GM12878 (cell line): ENCODE data around the gene KCNB1. TPM values are rescaled to one million over a fixed set of nuclear protein-coding genes. Genes with fewer than 3 reads are reported as not detected.

Experiments used
- ATAC-seq: fragments of 200-7000 bp; cut with Tn5 transposase; 3 replicates; pipeline ENCODE4 v1.9.1; 2020; ENCODE audit warnings: mild to moderate bottlenecking, moderate library complexity
- BruUV-seq: library from RNA; stranded (reverse); fragments of 400-500 nt; replicated peaks from 2 replicates; lab custom pipeline; 2021; lab: Mats Ljungman, UMichigan
- CTCF ChIA-PET: fragments of 300-600 bp; sonication (Branson Sonifier 250); formaldehyde crosslinking; extraction: SDS; loops from one replicate; lab custom pipeline; 2021; ENCODE audit warnings: inconsistent platforms; lab: Yijun Ruan, JAX
- POLR2A ChIA-PET: fragments of 350-600 bp; formaldehyde crosslinking; extraction: SDS; loops from one replicate; lab custom pipeline; 2021; ENCODE audit warnings: inconsistent platforms; lab: Charles Lee
- RAD21 ChIA-PET: fragments of 300-600 bp; sonication (Branson Sonifier 250); formaldehyde crosslinking; loops from one replicate; lab custom pipeline; 2023; ENCODE audit warnings: antibody characterized with exemption; ENCODE audit not compliant: unreplicated experiment; lab: Charles Lee
- SMC1A ChIA-PET: fragments of 300-600 bp; sonication (Branson Sonifier 250); formaldehyde crosslinking; loops from one replicate; lab custom pipeline; 2023; ENCODE audit not compliant: unreplicated experiment, uncharacterized antibody; lab: Charles Lee
- DNase-seq: peaks from one replicate; pipeline ENCODE4 v3.0.0-alpha.2; 2011; ENCODE audit warnings: low read depth, low spot score
- FAIRE-seq: peaks from 3 replicates; lab custom pipeline; 2011; peaks lifted over from hg19 to GRCh38; lab: Jason Lieb, UNC
- H2AFZ ChIP-seq: 2 replicates; pipeline ENCODE4 v1.6.0; 2011; ENCODE audit warnings: low read depth, low read length, control low read depth; ENCODE audit not compliant: control insufficient read depth
- H3K27ac ChIP-seq: 2 replicates; pipeline ENCODE4 v1.5.1; 2011; ENCODE audit warnings: control low read depth; ENCODE audit not compliant: control insufficient read depth, insufficient read depth
- H3K27me3 ChIP-seq, 2 experiments: replicated peaks in 1 of 2; 2 replicates each; pipeline versions ENCODE4 v1.6.0 to v1.6.1; 2011; ENCODE audit warnings: low read length in 1 of 2; ENCODE audit not compliant: control insufficient read depth in 2 of 2, insufficient read depth in 2 of 2
- H3K36me3 ChIP-seq, 2 experiments: 2 replicates each; pipeline ENCODE4 v1.5.1; 2011; ENCODE audit warnings: low read length in 1 of 2; ENCODE audit not compliant: control insufficient read depth in 2 of 2, insufficient read depth in 2 of 2
- H3K4me1 ChIP-seq: 2 replicates; pipeline ENCODE4 v1.6.1; 2011; ENCODE audit warnings: mild to moderate bottlenecking, low read length, moderate library complexity, mixed read lengths; ENCODE audit not compliant: control insufficient read depth, insufficient read depth
- H3K4me2 ChIP-seq: 2 replicates; pipeline ENCODE4 v1.6.0; 2011; ENCODE audit warnings: control low read depth; ENCODE audit not compliant: control insufficient read depth, insufficient read depth
- H3K4me3 ChIP-seq: fragments of 200-600 bp; sonication (generic); 2 replicates; pipeline ENCODE4 v1.5.1; 2016
- H3K79me2 ChIP-seq: 2 replicates; pipeline ENCODE4 v1.6.0; 2011; ENCODE audit warnings: low read length; ENCODE audit not compliant: control insufficient read depth, insufficient read depth
- H3K9ac ChIP-seq: 2 replicates; pipeline ENCODE4 v1.8.0; 2011; ENCODE audit warnings: low read length, control low read depth, mixed read lengths; ENCODE audit not compliant: control insufficient read depth, insufficient read depth
- H3K9me3 ChIP-seq: replicated peaks from 3 replicates; pipeline ENCODE4 v1.5.1; 2011; ENCODE audit warnings: mild to moderate bottlenecking, low read length; ENCODE audit not compliant: control insufficient read depth, insufficient read depth
- H4K20me1 ChIP-seq: 2 replicates; pipeline ENCODE4 v1.6.0; 2011; ENCODE audit not compliant: control insufficient read depth, insufficient read depth
- BCLAF1 ChIP-seq: fragments of 450-650 bp; IDR thresholded peaks from 2 replicates; pipeline ENCODE4 v1.6.1; 2017; ENCODE audit warnings: antibody characterized with exemption, mild to moderate bottlenecking, moderate library complexity
- CEBPB ChIP-seq, 2 experiments: fragments of 150-350 bp in 1 of 2; IDR thresholded peaks; 2 replicates each; pipeline ENCODE4 v1.6.1; 2012 to 2014; ENCODE audit warnings: low read depth in 2 of 2, low read length in 2 of 2, borderline replicate concordance in 1 of 2, inconsistent platforms in 1 of 2
- ELK1 ChIP-seq: IDR thresholded peaks from 2 replicates; pipeline ENCODE4 v1.6.1; 2012; ENCODE audit warnings: low read depth, low read length, improper control_type of control experiment
- HCFC1 ChIP-seq: fragments of 150-350 bp; IDR thresholded peaks from 2 replicates; pipeline ENCODE4 v1.6.1; 2014; ENCODE audit warnings: low read length
- LARP7 ChIP-seq: fragments of 450-650 bp; IDR thresholded peaks from 2 replicates; pipeline ENCODE4 v1.6.1; 2017; ENCODE audit warnings: mild to moderate bottlenecking
- SIX5 ChIP-seq: IDR thresholded peaks from 2 replicates; pipeline ENCODE4 v1.6.1; 2011; ENCODE audit warnings: mild to moderate bottlenecking, low read depth, low read length, moderate library complexity; ENCODE audit not compliant: severe bottlenecking
- SP1 ChIP-seq: IDR thresholded peaks from one replicate; pipeline ENCODE4 v1.6.1; 2011; ENCODE audit warnings: low read depth, low read length
- SRF ChIP-seq, 2 experiments: IDR thresholded peaks; 2 replicates each; pipeline ENCODE4 v1.6.1; 2011; ENCODE audit warnings: low read depth in 2 of 2, low read length in 2 of 2, mild to moderate bottlenecking in 1 of 2, moderate library complexity in 1 of 2
- TCF3 ChIP-seq: IDR thresholded peaks from 2 replicates; pipeline ENCODE4 v1.6.1; 2012; ENCODE audit warnings: low read depth, mild to moderate bottlenecking, low read length, borderline replicate concordance; ENCODE audit not compliant: insufficient read depth
- YY1 ChIP-seq: IDR thresholded peaks from 2 replicates; pipeline ENCODE4 v1.6.1; 2011; ENCODE audit warnings: low read depth, mild to moderate bottlenecking, low read length
- ZBTB33 ChIP-seq: fragments of 450-650 bp; IDR thresholded peaks from 2 replicates; pipeline ENCODE4 v1.6.1; 2017; ENCODE audit warnings: mild to moderate bottlenecking
- WGBS: methylation state at CpG from one replicate; pipeline ENCODE4 v1.1.6; 2016; ENCODE audit warnings: low lambda C conversion rate; ENCODE audit not compliant: insufficient replicate concordance, insufficient coverage; ENCODE audit errors: missing lambda C conversion rate; 5-methylcytosine and 5-hydroxymethylcytosine counted together
- in situ Hi-C: fragments of 300-500 bp; cut with MboI; formaldehyde crosslinking; loops from 9 replicates; pipeline ENCODE4 v1.14.3; 2018; ENCODE audit warnings: mixed read lengths
- intact Hi-C: fragments of 100-400 bp; cut with micrococcal nuclease; formaldehyde crosslinking; loops from one replicate; pipeline ENCODE4 v1.14.2; 2022; ENCODE audit not compliant: unreplicated experiment
- polyA plus RNA-seq, 11 experiments: library from polyadenylated mRNA; depleted of rRNA in 4 of 11; unstranded in 6 of 11; stranded (reverse) in 5 of 11; fragments of >200 nt; fragmentation: Nextera tagmentation in 4 of 11; fragmentation: Illumina TruSeq in 1 of 11; extraction: Ambion mirVana in 4 of 11; extraction: Trizol in 1 of 11; gene quantifications; 1 replicate in 1 of 11; 2 replicates in 10 of 11; pipeline versions ENCODE4 v1.2.1 to v1.2.3, GENCODE V29; 2011 to 2016; ENCODE audit warnings: inconsistent platforms in 2 of 11, missing spikeins in 2 of 11, low read depth in 1 of 11
- total RNA-seq, 4 experiments: library from RNA; depleted of rRNA in 3 of 4; stranded (reverse); fragments of >200 nt in 3 of 4; fragmentation: Illumina TruSeq in 1 of 4; extraction: Trizol in 1 of 4; gene quantifications; 2 replicates each; pipeline versions ENCODE4 v1.2.1 to v1.2.3, GENCODE V29; 2013 to 2021
- TF ChIP-seq, protein P1 (sequence below): IDR thresholded peaks from 2 replicates; pipeline ENCODE4 v1.6.1; 2011; ENCODE audit warnings: low read depth, low read length, improper control_type of control experiment, borderline replicate concordance
- TF ChIP-seq, protein P2 (sequence below): IDR thresholded peaks from 2 replicates; pipeline ENCODE4 v1.6.1; 2011; ENCODE audit warnings: borderline replicate concordance, low read depth, mild to moderate bottlenecking, moderate library complexity, mixed read lengths, low read length; ENCODE audit not compliant: insufficient read depth; ENCODE audit errors: extremely low read length

Gene KCNB1
- total and polyA plus RNA-seq, 10 of the 15 experiments (the other 5 are each of a cell fraction or from before 2014, with no cell fraction given), result 0.02 to 0.08 (median 0.03) TPM; not detected in 7

- TF ChIP-seq ZBTB33, result no peak
- TF ChIP-seq TCF3, result no peak
- TF ChIP-seq SP1, result no peak
- no peak for TF ChIP-seq LARP7
- TF ChIP-seq CEBPB (IDR thresholded peaks at IDR 0.05; ENCODE audit: borderline replicate concordance in 1 of 2, low read depth in 2 of 2, low read length in 2 of 2), result no peak
Observed at GRCh38 chr20:49386848-49387580, 95.5 kb downstream of the KCNB1 start (continued).

- intact Hi-C loops (no loop called here), in situ Hi-C loops (no loop called here)
- no peak for DNase-seq
- H3K36me3 ChIP-seq, result no peaks in the 10 kb centered on the region
- H3K27ac ChIP-seq, result no peak overlapping the region
- ChIA-PET RAD21 (interaction anchor here (1.1 kb wide), 1 partner anchor 50 kb away, joined by 3 read pairs; no protein-coding TSS in a partner anchor), POLR2A (interaction anchor here (0.7 kb wide), 1 partner anchor 21 kb away, joined by 3 read pairs; no protein-coding TSS in a partner anchor), SMC1A (interaction anchor here (0.6 to 1.3 kb wide), 3 partner anchors 149 to 223 kb away, joined by 3 read pairs; no protein-coding TSS in a partner anchor), CTCF (interaction anchor here (0.9 to 4.6 kb wide), 14 partner anchors 9 to 470 kb away, joined by 3 to 24 read pairs (median 4); no protein-coding TSS in a partner anchor)
- ATAC-seq, result peak; percentile 97
- no peaks in the 10 kb centered on the region for H3K9me3 ChIP-seq
- no TSS peak for BruUV-seq
- peak; percentile 35 for FAIRE-seq
- no peaks in the 10 kb centered on the region; a peak in 1 of 4 replicates for H3K27me3 ChIP-seq
- no peak overlapping the region for H2AFZ ChIP-seq
- H3K4me3 ChIP-seq, result no peak overlapping the region
- no peaks in the 10 kb centered on the region for H3K4me1 ChIP-seq
- H3K9ac ChIP-seq, result no peak overlapping the region
- H4K20me1 ChIP-seq, result no peaks in the 10 kb centered on the region
- H3K4me2 ChIP-seq, result no peak overlapping the region
- WGBS, result 0% methylated on average over 1 of the region's 1 CpG
- H3K79me2 ChIP-seq, result no peaks in the 10 kb centered on the region
- TF ChIP-seq BCLAF1, result no peak
- peak; percentile 18; the same call in 1 of the 2 replicates for TF ChIP-seq YY1
- TF ChIP-seq, protein P1, sequence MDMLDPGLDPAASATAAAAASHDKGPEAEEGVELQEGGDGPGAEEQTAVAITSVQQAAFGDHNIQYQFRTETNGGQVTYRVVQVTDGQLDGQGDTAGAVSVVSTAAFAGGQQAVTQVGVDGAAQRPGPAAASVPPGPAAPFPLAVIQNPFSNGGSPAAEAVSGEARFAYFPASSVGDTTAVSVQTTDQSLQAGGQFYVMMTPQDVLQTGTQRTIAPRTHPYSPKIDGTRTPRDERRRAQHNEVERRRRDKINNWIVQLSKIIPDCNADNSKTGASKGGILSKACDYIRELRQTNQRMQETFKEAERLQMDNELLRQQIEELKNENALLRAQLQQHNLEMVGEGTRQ, result peak; percentile 63
- TF ChIP-seq, protein P2, sequence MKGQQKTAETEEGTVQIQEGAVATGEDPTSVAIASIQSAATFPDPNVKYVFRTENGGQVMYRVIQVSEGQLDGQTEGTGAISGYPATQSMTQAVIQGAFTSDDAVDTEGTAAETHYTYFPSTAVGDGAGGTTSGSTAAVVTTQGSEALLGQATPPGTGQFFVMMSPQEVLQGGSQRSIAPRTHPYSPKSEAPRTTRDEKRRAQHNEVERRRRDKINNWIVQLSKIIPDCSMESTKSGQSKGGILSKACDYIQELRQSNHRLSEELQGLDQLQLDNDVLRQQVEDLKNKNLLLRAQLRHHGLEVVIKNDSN, result peak; percentile 78
- no peak for TF ChIP-seq SRF (IDR thresholded peaks at IDR 0.05; ENCODE audit: low read depth in 2 of 2, low read length in 2 of 2)
- TF ChIP-seq HCFC1, result peak; percentile 76
- peak; percentile 83 for TF ChIP-seq SIX5
- no peak for TF ChIP-seq ELK1
Observed at GRCh38 chr20:49385465-49385864, 97.0 kb downstream of the KCNB1 start.
